NOMO-1 treated with DMSO at 0.1 percent for 48 hours (cell line): ENCODE data around the gene KDM6A.
"Not testable (repeated sequence)": the region's sequence is repeated elsewhere in the genome, so short reads cannot be mapped to it uniquely, and the experiment has no call there.

Experiments
- DNase-seq: peaks from one replicate; lab custom pipeline; 2025; ENCODE audit not compliant: unreplicated experiment; lab: John Stamatoyannopoulos, UW

KDM6A gene

GRCh38 chrX:44884944-44885343, 12.0 kb downstream of the KDM6A start:
- DNase-seq: no peak

DNA sequence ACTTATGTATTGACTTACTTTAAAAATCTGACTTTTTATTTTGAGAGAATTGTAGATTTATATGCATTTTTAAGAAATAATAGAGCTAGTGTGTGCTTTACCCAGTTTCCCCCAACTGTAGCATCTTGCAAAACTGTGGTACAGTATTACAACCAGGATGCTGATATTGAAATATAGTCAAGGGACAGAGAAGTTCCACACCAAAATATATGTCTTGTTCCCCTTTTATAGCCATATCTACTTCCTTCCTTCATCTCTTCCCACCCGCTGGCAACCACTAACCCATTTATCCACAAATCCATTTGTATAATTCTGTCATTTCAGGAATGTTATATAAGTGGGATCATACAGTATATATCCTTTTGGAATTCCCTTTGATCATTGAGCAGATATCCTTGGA, 16.8 kb downstream of the KDM6A start:
- DNase-seq: peak; percentile 82

DNA sequence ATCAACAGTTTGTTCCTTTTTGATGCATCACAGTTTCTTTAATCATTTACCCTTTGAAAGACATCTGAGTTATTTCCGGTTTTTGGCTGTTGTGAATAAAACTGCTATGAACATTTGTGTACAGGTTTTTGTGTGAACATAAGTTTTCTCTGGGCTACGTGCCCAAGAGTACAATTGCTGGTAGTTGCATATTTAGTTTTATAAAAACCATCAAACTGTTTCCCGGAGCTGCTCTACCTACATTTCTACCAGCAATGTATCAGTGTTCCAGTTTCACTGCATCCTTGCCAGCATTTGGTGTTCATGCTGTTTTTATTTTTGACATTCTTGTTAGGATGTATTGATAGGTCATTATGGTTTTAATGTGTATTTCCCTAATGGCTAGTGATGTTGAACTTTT, 17.3 kb downstream of the KDM6A start:
- DNase-seq: peak; percentile 64

DNA sequence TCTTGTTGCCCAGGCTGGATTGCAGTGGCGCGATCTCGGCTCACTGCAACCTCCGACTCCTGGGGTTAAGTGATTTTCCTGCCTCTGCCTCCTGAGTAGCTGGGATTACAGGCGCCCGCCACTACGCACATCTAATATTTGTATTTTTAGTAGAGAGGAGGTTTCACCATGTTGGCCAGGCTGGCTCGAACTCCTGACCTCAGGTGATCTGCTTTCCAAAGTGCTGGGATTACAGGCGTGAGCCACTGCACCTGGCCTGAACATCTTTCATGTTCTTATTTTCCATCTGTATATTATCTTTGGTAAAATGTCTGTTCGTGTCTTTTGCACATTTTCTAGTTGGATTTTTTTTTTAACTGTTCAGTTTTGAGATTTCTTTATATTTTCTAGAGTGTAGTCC, 17.7 kb downstream of the KDM6A start:
- not testable (repeated sequence) for DNase-seq

- no peak for DNase-seq
Measured at GRCh38 chrX:44891642-44892041, 18.7 kb downstream of the KDM6A start.

- DNase-seq: no peak
Measured at GRCh38 chrX:44896876-44897186, 23.8 kb downstream of the KDM6A start.

- no peak for DNase-seq
Measured at GRCh38 chrX:44897539-44897938, 24.6 kb downstream of the KDM6A start.

DNA sequence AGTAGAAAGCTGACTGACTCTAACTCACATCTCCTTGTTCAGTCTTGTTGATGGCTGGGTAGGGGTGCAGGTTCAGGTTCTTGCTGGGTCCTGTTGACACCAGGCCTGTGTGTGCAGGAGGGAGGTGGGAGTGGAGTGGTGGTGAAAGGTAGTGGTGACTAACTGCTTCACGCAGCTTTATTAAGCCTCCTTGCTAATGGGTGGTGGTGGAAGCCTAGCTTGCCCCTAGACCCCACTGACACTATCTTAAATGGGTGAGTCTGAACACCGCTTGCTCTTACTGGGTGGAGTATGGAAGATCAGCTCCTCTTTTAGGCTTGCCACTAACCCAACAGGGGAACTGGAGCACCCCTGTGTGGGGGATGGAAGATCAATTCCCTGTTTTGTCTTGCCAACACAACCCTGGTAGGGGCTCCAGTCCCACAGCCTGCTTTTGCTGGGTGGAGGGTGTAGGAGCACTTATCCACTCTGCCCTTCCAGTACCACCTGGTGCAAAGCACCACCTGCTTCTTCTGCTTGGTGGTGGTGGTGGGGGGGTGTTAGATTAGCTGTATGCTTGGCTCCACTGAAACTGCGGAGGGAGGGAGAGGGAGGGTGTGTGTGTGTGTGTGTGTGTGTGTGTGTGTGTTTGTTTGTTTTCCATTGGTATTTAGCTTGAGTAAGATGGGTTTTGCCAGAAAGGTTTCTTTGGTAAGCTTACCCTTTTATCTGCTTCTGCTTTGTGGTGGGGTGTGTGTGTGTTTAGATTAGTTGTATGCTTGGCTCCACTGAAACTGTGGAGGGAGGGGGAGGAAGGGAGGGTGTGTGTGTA, 25.6 kb downstream of the KDM6A start:
- no peak for DNase-seq

- no peak for DNase-seq
Measured at GRCh38 chrX:44899946-44900345, 27.0 kb downstream of the KDM6A start.

DNA sequence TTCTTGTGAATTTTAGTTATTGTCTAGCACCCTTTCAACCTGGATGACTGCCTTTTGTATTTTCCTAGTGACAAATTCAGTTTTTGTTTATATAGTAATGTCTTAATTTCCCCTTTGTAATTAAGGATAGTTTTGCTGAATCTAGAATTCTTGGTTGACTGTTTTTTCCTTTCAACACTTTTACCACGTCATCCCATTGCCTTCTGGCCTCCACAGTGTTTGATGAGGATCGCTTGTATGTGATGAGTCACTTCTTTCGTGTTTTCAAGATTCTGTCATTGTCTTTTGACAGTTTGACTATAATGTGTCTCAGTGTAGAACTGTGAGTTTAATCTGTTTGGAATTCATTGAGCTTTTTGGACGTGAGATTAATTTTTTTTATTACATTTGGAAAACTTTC, 30.1 kb downstream of the KDM6A start:
- peak; percentile 34 for DNase-seq

GRCh38 chrX:44903830-44904530, 31.0 kb downstream of the KDM6A start:
- peak; percentile 28 for DNase-seq

DNA sequence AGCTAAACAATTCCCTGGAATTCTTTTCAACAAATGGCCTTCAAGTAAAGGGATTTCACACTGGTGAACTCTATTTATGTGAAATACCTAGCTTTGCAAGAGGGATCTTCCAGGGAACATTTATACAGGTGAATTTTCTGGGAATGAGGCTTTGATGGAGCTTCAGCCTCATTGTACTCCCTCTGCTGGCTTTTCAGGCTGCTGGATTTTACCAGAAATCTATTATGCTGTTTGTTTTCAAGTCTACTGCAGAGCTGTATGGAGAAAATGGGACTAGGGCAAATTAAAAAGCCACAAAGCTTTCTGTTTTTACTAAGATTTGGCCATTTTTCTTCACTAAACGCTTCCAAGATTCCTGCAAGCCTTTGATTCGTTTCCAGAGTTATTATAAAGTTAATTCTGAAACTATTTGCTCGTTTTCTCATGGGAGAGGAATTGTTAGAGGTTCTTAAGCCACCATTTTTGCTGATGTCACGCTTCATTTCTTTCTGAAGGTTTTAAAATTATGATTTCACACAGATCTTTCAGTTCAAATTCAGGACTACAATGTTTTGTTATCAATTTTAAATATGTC, 31.6 kb downstream of the KDM6A start:
- no peak for DNase-seq

- no peak for DNase-seq
Measured at GRCh38 chrX:44906041-44906440, 33.1 kb downstream of the KDM6A start.

- no peak for DNase-seq
Measured at GRCh38 chrX:44906542-44906941, 33.6 kb downstream of the KDM6A start.

DNA sequence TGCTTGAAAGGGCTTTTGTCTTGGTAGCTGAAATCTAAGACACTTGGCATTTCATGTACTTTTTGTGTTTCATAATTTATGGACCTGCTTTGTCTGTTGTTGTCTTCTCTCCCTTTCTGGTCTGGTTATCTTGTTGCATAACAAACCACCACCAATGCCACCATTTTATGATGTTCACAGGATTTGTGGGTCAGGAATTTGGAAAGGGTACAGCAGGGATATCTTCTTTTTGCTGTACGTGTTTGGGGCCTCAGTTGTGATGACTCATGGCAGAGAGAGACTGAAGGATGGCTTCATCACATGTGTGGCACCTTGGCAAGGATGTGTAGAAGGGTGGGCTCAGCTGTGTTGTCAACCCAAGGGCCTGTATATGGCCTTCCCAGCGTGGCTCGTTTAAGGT, 35.2 kb downstream of the KDM6A start:
- DNase-seq: no peak

- no peak for DNase-seq
Measured at GRCh38 chrX:44908827-44909226, 35.8 kb downstream of the KDM6A start.

GRCh38 chrX:44910508-44910907, 37.5 kb downstream of the KDM6A start:
- not testable (repeated sequence) for DNase-seq

- DNase-seq: not testable (repeated sequence)
Measured at GRCh38 chrX:44911074-44911600, 38.1 kb downstream of the KDM6A start.

DNA sequence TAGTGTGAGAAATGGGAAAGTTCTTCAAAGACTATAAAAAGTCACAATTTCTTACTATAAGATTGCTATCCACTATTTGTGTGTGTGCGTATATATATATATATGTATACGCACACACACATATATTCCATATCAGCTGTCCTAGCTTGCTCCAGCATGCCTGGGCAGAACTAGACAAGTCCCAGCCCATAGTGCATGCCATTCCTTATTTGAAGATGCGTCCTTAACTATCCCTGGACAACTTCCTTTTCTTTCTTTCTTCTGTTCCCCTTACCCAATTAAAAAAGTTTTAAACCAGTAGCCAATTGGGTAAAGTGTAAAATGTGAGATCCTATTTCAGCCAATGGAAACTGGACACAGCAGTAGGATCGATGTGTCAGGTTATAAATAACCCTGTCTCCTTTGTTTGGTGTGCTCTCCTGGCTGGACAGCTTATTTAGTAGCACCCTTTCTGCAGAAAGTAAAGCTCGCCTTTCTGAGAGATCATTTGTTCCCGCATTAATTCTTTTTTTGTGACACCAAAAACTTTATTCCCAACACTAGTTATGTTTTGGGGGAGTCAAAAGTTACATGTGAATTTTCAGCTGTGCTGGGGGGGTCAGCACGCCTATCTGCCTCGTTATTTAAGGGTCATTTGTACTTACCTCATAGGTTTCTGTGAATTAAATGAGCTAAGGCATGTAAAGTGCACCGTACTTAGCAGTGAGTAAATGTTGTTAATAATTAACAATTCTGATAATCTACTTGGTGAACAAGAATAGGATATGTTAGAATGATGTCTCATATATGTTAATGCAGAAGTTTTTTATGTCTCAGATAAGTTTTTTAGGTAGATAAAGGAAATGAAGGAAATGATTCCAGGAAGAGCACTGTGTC, 40.9 kb downstream of the KDM6A start:
- DNase-seq: no peak

DNA sequence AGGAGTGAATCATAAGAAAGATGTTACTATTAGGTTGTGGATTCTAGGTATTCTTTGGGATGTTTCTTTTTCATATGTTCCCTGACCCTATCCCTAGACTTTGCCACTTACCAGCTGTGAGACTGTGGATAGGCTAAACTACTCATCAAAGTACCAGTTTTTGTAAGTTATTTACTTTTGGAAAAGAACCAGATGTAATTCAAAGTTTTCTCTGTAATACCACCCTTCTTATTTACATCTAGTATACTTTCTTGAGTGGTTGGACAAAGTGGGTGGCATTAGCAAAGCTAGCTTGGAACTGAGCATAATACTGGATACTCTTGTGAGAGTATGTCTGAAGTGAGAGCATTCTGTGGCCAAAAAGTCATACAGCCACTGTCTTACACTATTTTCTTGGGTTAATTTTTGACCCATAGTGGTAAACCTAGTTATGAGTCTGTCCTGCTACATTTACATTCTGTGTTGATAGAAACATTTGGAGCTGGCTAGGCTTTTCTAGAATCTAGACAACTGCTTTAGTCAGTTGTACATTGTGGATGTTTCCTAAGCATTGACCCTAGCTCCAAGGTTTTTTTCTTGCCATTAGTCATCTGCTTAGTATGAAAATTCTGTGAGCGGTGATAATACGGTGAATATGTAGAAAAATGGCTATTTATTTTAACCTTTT, 41.7 kb downstream of the KDM6A start:
- no peak for DNase-seq
